ENCODE data around the gene USF3.

USF3 gene

GRCh38 chr3:113601240-113601639 is 95.2 kb downstream of the USF3 start:
- DNase-seq = no peak

DNA sequence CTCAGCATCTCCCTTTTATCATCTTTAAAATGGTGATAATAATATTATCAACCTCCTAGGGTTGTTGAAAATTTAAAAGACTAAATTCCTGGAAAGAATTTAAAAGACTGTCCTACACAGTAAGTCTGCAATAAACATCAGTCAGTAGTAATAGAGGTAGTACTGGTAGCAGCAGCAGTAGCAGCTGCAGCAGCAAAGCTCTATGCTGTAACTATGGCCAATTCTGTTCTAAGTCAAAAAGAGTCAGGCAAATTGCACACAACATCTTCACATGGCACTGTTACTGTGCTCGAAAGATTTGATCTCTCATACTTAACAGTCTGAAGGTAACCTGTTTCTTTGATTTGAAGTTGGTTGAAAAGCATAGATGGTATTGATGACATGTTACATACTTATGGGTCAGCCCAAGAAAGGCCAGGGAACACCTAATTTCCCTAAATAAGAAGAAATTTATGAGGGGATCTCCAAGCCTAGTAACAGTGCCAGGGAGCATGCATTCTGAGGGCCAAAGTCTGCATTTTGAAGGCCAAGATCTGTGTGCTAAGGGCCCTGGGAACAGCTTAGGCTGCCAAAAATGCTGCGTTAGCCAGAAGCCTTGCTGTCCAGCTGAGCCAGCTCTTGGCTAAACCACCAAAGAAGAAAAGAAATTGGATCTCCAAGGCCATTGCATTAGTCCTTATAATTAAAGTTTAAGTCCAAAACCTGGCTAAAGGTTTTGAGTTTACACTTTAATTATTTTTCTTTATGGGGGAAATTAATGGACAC is 95.8 kb downstream of the USF3 start:
- DNase-seq = no peak
